Upper lobe of left lung (tissue), 4 donors: ENCODE results near the gene RHOV.

ENCODE experiments used
- POLR2A ChIP-seq, 4 donors: fragments of 450-650 bp; IDR thresholded peaks; one replicate each; pipeline ENCODE4 v1.5.1; 2016 to 2017; ENCODE audit warnings: antibody characterized with exemption in 4 of 4, mild to moderate bottlenecking in 2 of 4
- POLR2AphosphoS5 ChIP-seq, 2 donors: sonication (generic); formaldehyde crosslinking; IDR thresholded peaks; one replicate each; pipeline ENCODE4 v1.5.1; 2017; ENCODE audit warnings: antibody characterized with exemption in 2 of 2
- TF ChIP-seq, protein P1 (sequence below), 6 experiments: fragments of 450-650 bp in 4 of 6; fragments of 200-600 bp in 2 of 6; sonication (generic) in 2 of 6; IDR thresholded peaks; one replicate each; pipeline ENCODE4 v1.5.1; 2016 to 2019; ENCODE audit warnings: antibody characterized with exemption in 6 of 6

DNA sequence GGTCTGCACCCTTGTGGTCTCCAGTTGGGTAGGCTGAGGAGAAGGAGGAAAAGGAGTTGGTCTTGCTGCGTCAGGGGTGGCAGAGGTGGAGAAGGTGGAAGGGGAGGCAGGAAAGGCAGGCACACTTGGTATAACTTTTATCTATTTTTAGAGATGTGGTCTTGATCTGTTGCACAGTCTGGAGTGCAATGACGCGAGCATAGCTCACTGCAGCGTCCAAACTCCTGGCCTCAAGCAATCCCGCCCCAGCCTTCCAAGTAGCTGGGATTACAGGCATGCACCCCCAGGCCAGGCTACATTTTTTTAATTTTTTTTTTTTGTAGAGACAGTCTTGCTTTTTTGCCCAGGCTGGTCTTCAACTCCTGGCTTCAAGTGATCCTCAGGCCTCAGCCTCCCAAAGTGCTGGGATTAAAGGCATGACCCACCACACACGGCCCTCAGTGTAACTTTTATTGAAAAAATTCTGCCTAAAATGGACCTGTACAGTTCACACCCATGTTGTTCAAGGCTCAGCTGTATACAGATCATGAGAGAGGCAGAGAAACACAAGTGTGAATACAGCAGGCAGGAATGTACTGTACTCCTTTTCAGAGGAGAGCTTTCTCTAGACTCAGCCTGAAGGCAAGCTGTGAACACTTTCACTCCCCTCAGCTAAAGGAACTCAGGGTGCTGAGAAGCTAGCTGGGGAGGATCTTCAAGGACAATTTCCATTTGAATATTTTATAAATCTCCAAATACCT, 2.1 kb upstream of the RHOV start:
- no peak for TF ChIP-seq POLR2AphosphoS5 (IDR thresholded peaks at IDR 0.05)
- TF ChIP-seq, protein P1, sequence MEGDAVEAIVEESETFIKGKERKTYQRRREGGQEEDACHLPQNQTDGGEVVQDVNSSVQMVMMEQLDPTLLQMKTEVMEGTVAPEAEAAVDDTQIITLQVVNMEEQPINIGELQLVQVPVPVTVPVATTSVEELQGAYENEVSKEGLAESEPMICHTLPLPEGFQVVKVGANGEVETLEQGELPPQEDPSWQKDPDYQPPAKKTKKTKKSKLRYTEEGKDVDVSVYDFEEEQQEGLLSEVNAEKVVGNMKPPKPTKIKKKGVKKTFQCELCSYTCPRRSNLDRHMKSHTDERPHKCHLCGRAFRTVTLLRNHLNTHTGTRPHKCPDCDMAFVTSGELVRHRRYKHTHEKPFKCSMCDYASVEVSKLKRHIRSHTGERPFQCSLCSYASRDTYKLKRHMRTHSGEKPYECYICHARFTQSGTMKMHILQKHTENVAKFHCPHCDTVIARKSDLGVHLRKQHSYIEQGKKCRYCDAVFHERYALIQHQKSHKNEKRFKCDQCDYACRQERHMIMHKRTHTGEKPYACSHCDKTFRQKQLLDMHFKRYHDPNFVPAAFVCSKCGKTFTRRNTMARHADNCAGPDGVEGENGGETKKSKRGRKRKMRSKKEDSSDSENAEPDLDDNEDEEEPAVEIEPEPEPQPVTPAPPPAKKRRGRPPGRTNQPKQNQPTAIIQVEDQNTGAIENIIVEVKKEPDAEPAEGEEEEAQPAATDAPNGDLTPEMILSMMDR (IDR thresholded peaks at IDR 0.05): no peak
- TF ChIP-seq POLR2A (IDR thresholded peaks at IDR 0.05): no peak
